Measurements from ENCODE around the gene APP. TPM values are rescaled to one million over a fixed set of nuclear protein-coding genes. Genes with fewer than 3 reads are reported as not detected.
A peak's percentile ranks its signal among the peaks of the same experiment; 100 is the strongest.

Gene APP
- total RNA-seq (10 to 100 TPM; 53.3 to 57.9 TPM), polyA plus RNA-seq (10 to 100 TPM in 1 of 2 donors, 1 to 10 TPM in 1; 4.9 to 15.1 TPM)

GRCh38 chr21:26170471-26171257 is at the start of gene APP:
Gene APP, minus strand, starts transcription at chr21:26170770. Its CDS starts 150 bp downstream, at chr21:26170620.
- peak within 1 kb of the TSS in 6 of 7 donors; percentile 74 to 96 (median 85) for H3K27ac Mint-ChIP-seq
- peak within 1 kb of the TSS; percentile 32 for H3K27ac ChIP-seq (ENCODE audit: low read depth, low read length)
- CTCF ChIA-PET (ENCODE audit: partially characterized antibody), result interaction anchor here (0.6 to 4.9 kb wide), 18 partner anchors 9 to 563 kb away, joined by 3 to 44 read pairs (median 3); no protein-coding TSS in a partner anchor
- H3K9me3 Mint-ChIP-seq, result no peaks in the 10 kb centered on the region
- POLR2A ChIA-PET (ENCODE audit: partially characterized antibody), result interaction anchor here (0.9 to 2.1 kb wide), 5 partner anchors 21 to 436 kb away, joined by 3 to 8 read pairs (median 3); partner anchors contain the start of genes ATP5PF and GABPA
- H3K27me3 Mint-ChIP-seq, result peaks cover 1 to 6% of the 10 kb centered on the region in 2 donors
- no peaks in the 10 kb centered on the region for H3K9me3 ChIP-seq (ENCODE audit: control insufficient read depth in 1 of 2, low read length in 2 of 2)
- H3K4me3 Mint-ChIP-seq, result peak within 1 kb of the TSS; percentile 88 to 99 (median 96)
- peak within 1 kb of the TSS; percentile 64 to 72 for H3K4me3 ChIP-seq (ENCODE audit: low read length in 2 of 2)
- no peaks in the 10 kb centered on the region for H3K27me3 ChIP-seq (ENCODE audit: insufficient read depth, low read length)
- peak; percentile 77 to 91 (median 88) for DNase-seq
- H3K36me3 Mint-ChIP-seq, result peaks cover 0 to 9% of the 10 kb centered on the region in 2 donors
- H3K4me1 Mint-ChIP-seq, result peaks cover 11 to 27% (median 15%) of the 10 kb centered on the region in 4 donors
- no peaks in the 10 kb centered on the region for H3K36me3 ChIP-seq (ENCODE audit: insufficient read depth, low read length)
- H3K4me1 ChIP-seq (ENCODE audit: insufficient read depth, low read length), result peaks cover 10% of the 10 kb centered on the region
- intact Hi-C loops (cut with micrococcal nuclease), result loop anchor here (1.0 to 2.0 kb wide), 5 partner anchors 99 to 562 kb away; partner anchors contain the start of genes ATP5PF and GABPA

- H3K27me3 Mint-ChIP-seq, result peaks cover 0 to 7% of the 10 kb centered on the region in 2 donors
- Histone ChIP-seq H3K27ac (ENCODE audit: low read depth, low read length) (no peak overlapping the region), H3K4me1 (ENCODE audit: insufficient read depth, low read length) (no peaks in the 10 kb centered on the region), H3K4me3 (ENCODE audit: low read length in 2 of 2) (no peak overlapping the region), H3K27me3 (ENCODE audit: insufficient read depth, low read length) (no peaks in the 10 kb centered on the region), H3K9me3 (ENCODE audit: control insufficient read depth in 1 of 2, low read length in 2 of 2) (no peaks in the 10 kb centered on the region), H3K36me3 (ENCODE audit: insufficient read depth, low read length) (no peaks in the 10 kb centered on the region)
- no peak for DNase-seq
- ChIA-PET CTCF (ENCODE audit: partially characterized antibody) (no interaction called here), POLR2A (ENCODE audit: partially characterized antibody) (no interaction called here)
- H3K4me1 Mint-ChIP-seq, result no peaks in the 10 kb centered on the region
- H3K27ac Mint-ChIP-seq, result no peak overlapping the region
- H3K36me3 Mint-ChIP-seq, result no peaks in the 10 kb centered on the region
- peaks cover 0 to 2% (median 1%) of the 10 kb centered on the region in 8 donors for H3K9me3 Mint-ChIP-seq
- intact Hi-C loops (cut with micrococcal nuclease), result no loop called here
- no peak overlapping the region for H3K4me3 Mint-ChIP-seq
Measured at GRCh38 chr21:26212220-26212619, 41.6 kb upstream of the APP start.

GRCh38 chr21:26210614-26211013 is 40.0 kb upstream of the APP start:
- Mint-ChIP-seq H3K27me3 (peaks cover 0 to 5% of the 10 kb centered on the region in 2 donors), H3K4me1 (no peaks in the 10 kb centered on the region), H3K4me3 (no peak overlapping the region), H3K36me3 (no peaks in the 10 kb centered on the region), H3K9me3 (peaks cover 0 to 2% (median 0%) of the 10 kb centered on the region in 8 donors), H3K27ac (no peak overlapping the region)
- H3K4me3 ChIP-seq (ENCODE audit: low read length in 2 of 2), result no peak overlapping the region
- ChIA-PET POLR2A (ENCODE audit: partially characterized antibody) (no interaction called here), CTCF (ENCODE audit: partially characterized antibody) (no interaction called here)
- H3K36me3 ChIP-seq (ENCODE audit: insufficient read depth, low read length), result no peaks in the 10 kb centered on the region
- H3K27me3 ChIP-seq (ENCODE audit: insufficient read depth, low read length), result no peaks in the 10 kb centered on the region
- no peak for DNase-seq
- H3K9me3 ChIP-seq (ENCODE audit: control insufficient read depth in 1 of 2, low read length in 2 of 2), result no peaks in the 10 kb centered on the region
- no peaks in the 10 kb centered on the region for H3K4me1 ChIP-seq (ENCODE audit: insufficient read depth, low read length)
- intact Hi-C loops (cut with micrococcal nuclease), result no loop called here
- no peak overlapping the region for H3K27ac ChIP-seq (ENCODE audit: low read depth, low read length)

GRCh38 chr21:26207021-26207420 is 36.5 kb upstream of the APP start:
- DNase-seq, result no peak
- Histone ChIP-seq H3K4me1 (ENCODE audit: insufficient read depth, low read length) (no peaks in the 10 kb centered on the region), H3K36me3 (ENCODE audit: insufficient read depth, low read length) (no peaks in the 10 kb centered on the region), H3K4me3 (ENCODE audit: low read length in 2 of 2) (no peak overlapping the region), H3K9me3 (ENCODE audit: control insufficient read depth in 1 of 2, low read length in 2 of 2) (no peaks in the 10 kb centered on the region), H3K27me3 (ENCODE audit: insufficient read depth, low read length) (no peaks in the 10 kb centered on the region), H3K27ac (ENCODE audit: low read depth, low read length) (no peak overlapping the region)
- Mint-ChIP-seq H3K4me1 (no peaks in the 10 kb centered on the region), H3K27me3 (peaks cover 0 to 6% of the 10 kb centered on the region in 2 donors), H3K4me3 (no peak overlapping the region), H3K36me3 (no peaks in the 10 kb centered on the region), H3K27ac (no peak overlapping the region), H3K9me3 (peaks cover 0 to 2% (median 0%) of the 10 kb centered on the region in 8 donors)
- CTCF ChIA-PET (ENCODE audit: partially characterized antibody), result no interaction called here
- POLR2A ChIA-PET (ENCODE audit: partially characterized antibody), result no interaction called here
- intact Hi-C loops (cut with micrococcal nuclease), result no loop called here

- Histone ChIP-seq H3K4me1 (ENCODE audit: insufficient read depth, low read length) (no peaks in the 10 kb centered on the region), H3K9me3 (ENCODE audit: control insufficient read depth in 1 of 2, low read length in 2 of 2) (no peaks in the 10 kb centered on the region), H3K27me3 (ENCODE audit: insufficient read depth, low read length) (no peaks in the 10 kb centered on the region), H3K4me3 (ENCODE audit: low read length in 2 of 2) (no peak overlapping the region), H3K27ac (ENCODE audit: low read depth, low read length) (no peak overlapping the region), H3K36me3 (ENCODE audit: insufficient read depth, low read length) (no peaks in the 10 kb centered on the region)
- ChIA-PET POLR2A (ENCODE audit: partially characterized antibody) (no interaction called here), CTCF (ENCODE audit: partially characterized antibody) (no interaction called here)
- H3K27me3 Mint-ChIP-seq, result peaks cover 0 to 2% of the 10 kb centered on the region in 2 donors
- H3K9me3 Mint-ChIP-seq, result peaks cover 0 to 3% (median 0%) of the 10 kb centered on the region in 8 donors
- DNase-seq, result no peak
- H3K4me1 Mint-ChIP-seq, result no peaks in the 10 kb centered on the region
- no peak overlapping the region for H3K4me3 Mint-ChIP-seq
- intact Hi-C loops (cut with micrococcal nuclease), result no loop called here
- H3K27ac Mint-ChIP-seq, result no peak overlapping the region
- H3K36me3 Mint-ChIP-seq, result no peaks in the 10 kb centered on the region
Measured at GRCh38 chr21:26199456-26199855, 28.9 kb upstream of the APP start.

GRCh38 chr21:26195708-26196107 is 25.1 kb upstream of the APP start:
- H3K4me3 ChIP-seq (ENCODE audit: low read length in 2 of 2), result no peak overlapping the region
- ChIA-PET POLR2A (ENCODE audit: partially characterized antibody) (no interaction called here), CTCF (ENCODE audit: partially characterized antibody) (interaction anchor here (0.6 kb wide), 1 partner anchor 380 kb away, joined by 3 read pairs; no protein-coding TSS in a partner anchor)
- H3K27ac ChIP-seq (ENCODE audit: low read depth, low read length), result no peak overlapping the region
- Mint-ChIP-seq H3K27me3 (peaks cover 0 to 2% of the 10 kb centered on the region in 2 donors), H3K27ac (no peak overlapping the region), H3K4me3 (no peak overlapping the region), H3K4me1 (no peaks in the 10 kb centered on the region), H3K36me3 (no peaks in the 10 kb centered on the region), H3K9me3 (peaks cover 0 to 3% (median 0%) of the 10 kb centered on the region in 8 donors)
- no peaks in the 10 kb centered on the region for H3K4me1 ChIP-seq (ENCODE audit: insufficient read depth, low read length)
- H3K27me3 ChIP-seq (ENCODE audit: insufficient read depth, low read length), result no peaks in the 10 kb centered on the region
- H3K9me3 ChIP-seq (ENCODE audit: control insufficient read depth in 1 of 2, low read length in 2 of 2), result no peaks in the 10 kb centered on the region
- intact Hi-C loops (cut with micrococcal nuclease), result no loop called here
- no peaks in the 10 kb centered on the region for H3K36me3 ChIP-seq (ENCODE audit: insufficient read depth, low read length)
- no peak for DNase-seq

GRCh38 chr21:26194811-26195251 is 24.3 kb upstream of the APP start:
- Mint-ChIP-seq H3K27ac (no peak overlapping the region), H3K4me1 (no peaks in the 10 kb centered on the region), H3K4me3 (no peak overlapping the region), H3K27me3 (peaks cover 0 to 2% of the 10 kb centered on the region in 2 donors), H3K9me3 (peaks cover 0 to 3% (median 0%) of the 10 kb centered on the region in 8 donors), H3K36me3 (no peaks in the 10 kb centered on the region)
- no peaks in the 10 kb centered on the region for H3K27me3 ChIP-seq (ENCODE audit: insufficient read depth, low read length)
- DNase-seq, result no peak
- H3K9me3 ChIP-seq (ENCODE audit: control insufficient read depth in 1 of 2, low read length in 2 of 2), result no peaks in the 10 kb centered on the region
- POLR2A ChIA-PET (ENCODE audit: partially characterized antibody), result no interaction called here
- CTCF ChIA-PET (ENCODE audit: partially characterized antibody), result interaction anchor here (0.6 kb wide), 1 partner anchor 294 kb away, joined by 4 read pairs; no protein-coding TSS in a partner anchor
- H3K27ac ChIP-seq (ENCODE audit: low read depth, low read length), result no peak overlapping the region
- H3K4me1 ChIP-seq (ENCODE audit: insufficient read depth, low read length), result no peaks in the 10 kb centered on the region
- intact Hi-C loops (cut with micrococcal nuclease), result no loop called here
- H3K36me3 ChIP-seq (ENCODE audit: insufficient read depth, low read length), result no peaks in the 10 kb centered on the region
- no peak overlapping the region for H3K4me3 ChIP-seq (ENCODE audit: low read length in 2 of 2)
